Left renal pelvis (tissue), 4 donors: ENCODE measurements around the gene RFC3. TPM values are rescaled to one million over a fixed set of nuclear protein-coding genes. Genes with fewer than 3 reads are reported as not detected.
"Not testable (repeated sequence)": the region's sequence is repeated elsewhere in the genome, so short reads cannot be mapped to it uniquely, and the experiment has no call there.

ENCODE experiments used
- DNase-seq, 4 donors: peaks; one replicate each; pipeline ENCODE4 v3.0.0-alpha.2; 2013; ENCODE audit warnings: low read depth in 4 of 4, low spot score in 3 of 4
- polyA plus RNA-seq, 4 donors: library from polyadenylated mRNA; unstranded; fragments of 120-200 nt; gene quantifications; one replicate each; pipeline ENCODE4 v1.2.1, GENCODE V29; 2013; ENCODE audit not compliant: insufficient read length in 4 of 4

RFC3 gene
- polyA plus RNA-seq = 10 to 100 TPM; 22.4 to 33.6 (median 25.0) TPM

GRCh38 chr13:33817901-33818706, at the start of gene RFC3:
Gene RFC3 (plus strand): TSS chr13:33818149. CDS start chr13:33818179, 30 bp downstream.
- DNase-seq = peak; percentile 90 to 95 (median 92)

- no peak for DNase-seq
Measured at GRCh38 chr13:33771296-33771695, 46.7 kb upstream of the RFC3 start.

GRCh38 chr13:33773790-33774462, 44.0 kb upstream of the RFC3 start:
- DNase-seq = no peak

- no peak for DNase-seq
Measured at GRCh38 chr13:33775339-33776108, 42.4 kb upstream of the RFC3 start.

GRCh38 chr13:33776239-33776881, 41.6 kb upstream of the RFC3 start:
- no peak for DNase-seq

GRCh38 chr13:33782631-33783030, 35.3 kb upstream of the RFC3 start:
- no peak for DNase-seq

- DNase-seq = not testable (repeated sequence)
Measured at GRCh38 chr13:33783212-33783611, 34.7 kb upstream of the RFC3 start.

- DNase-seq = no peak
Measured at GRCh38 chr13:33784738-33785137, 33.2 kb upstream of the RFC3 start.

- no peak for DNase-seq
Measured at GRCh38 chr13:33785384-33785783, 32.6 kb upstream of the RFC3 start.

- no peak for DNase-seq
Measured at GRCh38 chr13:33787051-33787591, 30.8 kb upstream of the RFC3 start.

- no peak for DNase-seq
Measured at GRCh38 chr13:33789066-33789606, 28.8 kb upstream of the RFC3 start.

- no peak for DNase-seq
Measured at GRCh38 chr13:33789739-33790138, 28.2 kb upstream of the RFC3 start.

GRCh38 chr13:33793726-33794125, 24.2 kb upstream of the RFC3 start:
- no peak for DNase-seq

GRCh38 chr13:33794576-33794975, 23.4 kb upstream of the RFC3 start:
- DNase-seq = no peak

- no peak for DNase-seq
Measured at GRCh38 chr13:33796095-33796494, 21.9 kb upstream of the RFC3 start.

- no peak for DNase-seq
Measured at GRCh38 chr13:33797622-33798021, 20.3 kb upstream of the RFC3 start.

- no peak for DNase-seq
Measured at GRCh38 chr13:33798023-33798422, 19.9 kb upstream of the RFC3 start.

- no peak for DNase-seq
Measured at GRCh38 chr13:33799950-33800592, 17.9 kb upstream of the RFC3 start.

GRCh38 chr13:33800646-33801186, 17.2 kb upstream of the RFC3 start:
- DNase-seq = no peak
